NOMO-1 treated with DMSO at 0.1 percent for 48 hours (cell line): ENCODE measurements around the gene EXOC4.
A peak's percentile ranks its signal among the peaks of the same experiment; 100 is the strongest.

Experiments used
- DNase-seq: peaks from one replicate; lab custom pipeline; 2025; ENCODE audit not compliant: unreplicated experiment; lab: John Stamatoyannopoulos, UW

EXOC4 gene

GRCh38 chr7:134086998-134087735 lies 834.3 kb downstream of the EXOC4 start:
- no peak for DNase-seq

GRCh38 chr7:134088199-134088598 lies 835.3 kb downstream of the EXOC4 start:
- DNase-seq = no peak

GRCh38 chr7:134089446-134089845 lies 836.6 kb downstream of the EXOC4 start:
- no peak for DNase-seq

DNA sequence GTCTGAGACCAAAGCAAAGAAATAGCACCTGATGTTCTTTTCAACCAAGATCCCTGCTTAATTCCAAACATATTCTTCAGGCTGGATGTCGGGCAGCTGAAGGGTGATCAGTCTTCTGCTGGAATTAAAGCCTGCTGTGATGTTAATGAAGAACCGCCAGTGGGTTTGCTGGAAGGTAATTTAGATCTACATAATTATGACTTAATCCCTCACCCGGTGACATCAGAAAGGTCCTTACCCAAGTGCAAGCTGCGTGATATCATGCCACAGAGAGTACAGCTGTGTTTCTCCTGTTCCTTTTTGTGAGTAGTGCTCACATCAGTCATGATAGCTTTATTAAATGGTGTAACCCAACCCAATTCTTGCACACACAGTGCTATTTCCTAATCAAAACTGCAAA lies 845.2 kb downstream of the EXOC4 start:
- no peak for DNase-seq

DNA sequence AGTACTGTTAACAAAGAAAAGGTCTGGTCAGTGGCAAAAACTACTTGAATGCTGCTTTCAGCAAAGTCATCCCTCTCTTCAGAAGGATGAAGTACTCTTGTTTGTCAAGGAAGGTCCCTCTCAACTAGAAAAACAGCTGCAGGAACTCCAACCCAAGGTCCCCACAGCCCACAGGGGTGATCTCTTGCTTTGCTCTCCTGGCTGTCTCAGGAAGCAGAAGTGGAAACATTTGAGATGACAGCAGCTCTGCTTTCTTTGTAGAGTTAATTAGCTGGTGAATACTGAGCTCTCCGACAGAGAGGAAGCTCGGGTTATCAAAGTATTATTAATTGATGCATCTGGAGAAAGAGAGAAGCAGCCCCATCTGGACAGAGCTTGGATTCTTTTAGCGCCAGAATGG lies 848.8 kb downstream of the EXOC4 start:
- peak; percentile 18 for DNase-seq

DNA sequence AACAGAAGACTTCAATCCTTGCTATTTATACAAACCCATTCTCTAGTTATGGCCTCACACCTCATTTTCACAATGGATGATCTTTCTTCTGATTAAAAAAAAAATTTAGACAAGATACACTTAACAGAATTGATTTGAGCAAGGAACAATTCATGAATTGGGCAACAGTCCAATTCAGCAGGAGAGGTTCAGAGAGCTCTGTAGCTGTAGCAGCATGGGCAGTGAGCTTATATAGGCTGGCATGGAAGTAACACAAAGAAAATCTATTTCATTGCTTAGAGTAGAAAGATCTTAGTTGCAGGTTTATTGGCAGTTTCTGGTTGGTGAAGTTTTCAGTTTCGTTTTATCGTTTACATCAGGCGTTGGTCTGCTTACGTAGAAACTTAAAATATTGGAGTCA lies 851.3 kb downstream of the EXOC4 start:
- DNase-seq = no peak

- no peak for DNase-seq
Observed at GRCh38 chr7:134105841-134106240, 853.0 kb downstream of the EXOC4 start.

DNA sequence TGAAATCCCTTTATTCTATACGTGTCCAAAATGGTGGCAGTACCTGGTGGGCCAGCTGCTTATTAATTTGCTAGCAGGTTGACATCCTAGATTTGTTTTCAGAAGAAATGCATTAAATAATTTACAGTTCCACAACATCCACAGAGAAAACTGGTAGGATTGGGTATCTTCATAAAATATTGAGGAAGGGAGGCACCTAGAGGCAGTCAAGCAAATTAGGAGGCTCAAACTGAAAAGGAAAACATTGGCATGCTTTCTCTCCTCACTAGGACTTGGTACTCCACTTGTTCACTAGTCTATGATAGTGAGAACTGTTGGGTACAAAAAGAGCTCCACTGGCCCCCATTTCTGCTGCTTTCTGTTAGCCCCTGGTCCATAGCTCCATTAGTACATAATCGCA lies 855.9 kb downstream of the EXOC4 start:
- DNase-seq = no peak

GRCh38 chr7:134113655-134114054 lies 860.8 kb downstream of the EXOC4 start:
- no peak for DNase-seq

- DNase-seq = no peak
Observed at GRCh38 chr7:134114992-134115391, 862.1 kb downstream of the EXOC4 start.
